Small intestine (tissue), 7 donors: ENCODE results near the gene IP6K3. TPM values are rescaled to one million over a fixed set of nuclear protein-coding genes. Genes with fewer than 3 reads are reported as not detected.

Source experiments
- DNase-seq, 2 donors: peaks; one replicate each; pipeline versions ENCODE4 v3.0.0 to v3.0.0-alpha.2; 2013
- FAIRE-seq: peaks from 2 replicates; lab custom pipeline; 2012; peaks lifted over from hg19 to GRCh38; lab: Jason Lieb, UNC
- H3K27ac ChIP-seq, 3 donors: one replicate each; pipeline ENCODE4 v1.5.1; 2013; ENCODE audit warnings: low read length in 2 of 3, mild to moderate bottlenecking in 2 of 3, control low read depth in 1 of 3, inconsistent platforms in 1 of 3, low read depth in 1 of 3, moderate library complexity in 1 of 3
- H3K27me3 ChIP-seq, 3 donors: one replicate each; pipeline ENCODE4 v1.6.1; 2013; ENCODE audit warnings: low read length in 3 of 3, inconsistent platforms in 1 of 3; ENCODE audit not compliant: control insufficient read depth in 3 of 3, insufficient read depth in 3 of 3
- H3K36me3 ChIP-seq, 3 donors: one replicate each; pipeline ENCODE4 v1.6.1; 2013; ENCODE audit warnings: low read length in 3 of 3, inconsistent platforms in 1 of 3, low read depth in 1 of 3, mild to moderate bottlenecking in 1 of 3, moderate library complexity in 1 of 3; ENCODE audit not compliant: control insufficient read depth in 3 of 3, insufficient read depth in 2 of 3
- H3K4me1 ChIP-seq, 3 donors: one replicate each; pipeline ENCODE4 v1.6.1; 2013; ENCODE audit warnings: low read length in 2 of 3, inconsistent platforms in 1 of 3, low read depth in 1 of 3, mild to moderate bottlenecking in 1 of 3, moderate library complexity in 1 of 3; ENCODE audit not compliant: control insufficient read depth in 3 of 3, insufficient read depth in 2 of 3
- H3K4me3 ChIP-seq, 3 donors: one replicate each; pipeline ENCODE4 v1.5.1; 2013; ENCODE audit warnings: low read length in 3 of 3, control low read depth in 1 of 3, inconsistent platforms in 1 of 3, low read depth in 1 of 3, mild to moderate bottlenecking in 1 of 3, moderate library complexity in 1 of 3
- H3K9me3 ChIP-seq, 2 donors: one replicate each; pipeline ENCODE4 v1.6.1; 2013; ENCODE audit warnings: low read depth in 1 of 2, low read length in 1 of 2; ENCODE audit not compliant: control insufficient read depth in 2 of 2, insufficient read depth in 1 of 2
- WGBS, 3 donors: extraction: QIAGEN DNeasy Blood & Tissue Kit; methylation state at CpG; one replicate each; pipeline ENCODE4 v1.1.7; 2013; 5-methylcytosine and 5-hydroxymethylcytosine counted together
- polyA plus RNA-seq, 4 donors: library from polyadenylated mRNA; stranded (reverse) in 3 of 4; unstranded in 1 of 4; fragments of 200-250 nt in 3 of 4; fragments of 120-200 nt in 1 of 4; gene quantifications; one replicate each; pipeline versions ENCODE4 v1.2.1 to v1.2.3, GENCODE V29; 2013
- donor health status: healthy with polysubstance abuse.
- donor health status: control.
- donor health status: control.
- donor health status: Bipolar disorder and iron deficiency.
- donor health status: healthy.

Gene IP6K3
- polyA plus RNA-seq, 4 donors: 0.35 to 1.0 (median 0.72) TPM

DNA sequence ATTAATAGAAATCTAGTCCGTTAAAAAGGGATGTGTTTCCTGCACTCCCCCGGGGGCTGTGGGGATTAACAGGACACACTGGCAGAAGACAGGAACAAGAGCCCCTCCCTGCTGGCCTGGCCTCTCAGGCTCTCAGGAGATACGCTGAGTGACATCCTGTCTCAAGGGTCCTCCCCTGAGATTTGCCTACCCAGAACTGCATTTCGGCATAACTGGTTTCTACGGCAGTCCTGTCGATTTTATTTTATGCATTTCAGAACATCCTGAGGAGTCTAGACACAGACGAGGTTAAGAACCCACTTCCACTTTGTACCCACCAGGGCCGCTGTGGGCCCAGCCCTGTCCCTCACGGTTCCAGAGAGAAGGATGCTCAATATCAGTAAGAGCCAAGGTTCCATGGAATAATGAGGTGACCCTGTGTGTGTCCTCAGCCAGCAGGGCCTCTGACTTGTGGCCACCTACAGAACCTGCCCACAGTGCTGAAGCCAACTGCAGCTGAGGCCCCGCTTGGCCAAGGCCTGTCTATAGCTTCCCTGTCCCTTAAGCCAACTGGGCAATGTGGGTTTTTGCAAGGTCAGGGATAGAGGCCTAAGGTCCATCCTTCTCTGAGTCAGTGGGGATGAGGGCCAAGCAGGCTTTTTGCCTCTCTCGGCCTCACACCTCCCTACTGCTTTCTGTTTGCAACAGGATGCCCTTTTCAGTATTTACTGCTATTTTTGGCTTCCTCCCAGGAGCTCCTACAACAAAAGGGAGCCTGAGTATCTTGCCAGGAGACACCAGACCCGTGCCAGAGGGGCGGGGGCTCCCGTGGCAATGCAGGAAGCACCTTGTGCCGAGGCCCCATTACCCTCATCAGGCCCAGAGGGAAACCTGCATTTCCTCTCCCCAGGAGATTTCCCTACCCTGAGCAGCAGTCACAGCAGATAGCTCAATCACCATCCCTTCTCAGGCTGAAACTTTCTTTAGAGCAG lies 49.9 kb downstream of the IP6K3 start:
- Histone ChIP-seq H3K9me3 (no peaks in the 10 kb centered on the region), H3K27me3 (no peaks in the 10 kb centered on the region), H3K4me1 (peaks cover 0 to 28% (median 0%) of the 10 kb centered on the region in 3 donors), H3K27ac (peak overlapping the region in 2 of 3 donors; percentile 17 to 67), H3K36me3 (peaks cover 2 to 85% (median 30%) of the 10 kb centered on the region in 3 donors), H3K4me3 (no peak overlapping the region)
- WGBS, 3 donors: 49 to 55% (median 49%) methylated on average over 15 of the region's 15 CpGs
- DNase-seq: peak in 1 of 2 donors; percentile 30
- FAIRE-seq: no peak

DNA sequence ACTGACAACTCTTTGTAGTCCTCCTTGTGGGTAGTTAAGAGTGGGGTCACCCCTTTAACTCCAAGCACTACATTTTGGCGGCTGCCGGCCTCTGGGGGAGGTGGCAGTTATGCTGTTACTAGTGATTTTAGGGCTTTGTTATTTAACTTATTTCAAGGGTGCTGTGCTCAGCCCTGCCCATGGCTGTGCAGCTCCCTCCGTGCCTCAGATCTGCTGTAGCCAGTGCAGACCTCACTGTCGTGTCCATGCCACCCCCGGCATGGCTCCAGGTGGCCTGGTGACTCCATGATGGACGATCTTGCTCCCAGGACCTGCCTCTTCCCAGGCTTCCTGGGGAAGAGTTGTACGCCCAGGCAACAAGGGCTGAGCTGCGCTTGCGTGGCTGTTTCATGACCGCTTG lies 50.6 kb downstream of the IP6K3 start:
- peaks cover 2 to 87% (median 29%) of the 10 kb centered on the region in 3 donors for H3K36me3 ChIP-seq
- 85 to 94% (median 89%) methylated on average over 10 of the region's 10 CpGs for WGBS, 3 donors

DNA sequence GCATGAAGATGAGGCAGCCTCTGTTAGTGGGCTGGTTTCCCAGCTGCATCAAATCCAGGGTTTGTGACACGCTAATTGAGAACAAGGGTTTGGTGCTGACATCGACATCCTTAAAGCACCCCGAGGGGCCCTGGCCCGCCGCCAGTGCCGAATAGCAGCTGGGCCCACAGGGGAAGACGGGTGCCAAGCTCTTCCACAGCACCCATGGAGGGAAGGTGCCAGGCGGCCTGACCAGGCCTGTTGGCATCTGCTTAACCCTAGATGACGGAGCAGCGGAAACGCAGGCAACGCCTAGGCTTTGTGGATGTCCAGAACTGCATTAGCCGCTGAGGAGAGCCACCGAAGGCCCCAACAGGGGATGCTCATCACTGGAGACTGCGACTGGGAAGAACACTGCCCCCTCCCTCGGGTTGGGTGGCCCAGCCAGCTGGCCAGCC lies 51.2 kb downstream of the IP6K3 start:
- no peak overlapping the region for H3K4me3 ChIP-seq
- FAIRE-seq (no peak), DNase-seq (no peak)
- H3K9me3 ChIP-seq: no peaks in the 10 kb centered on the region
- H3K36me3 ChIP-seq: peaks cover 2 to 91% (median 32%) of the 10 kb centered on the region in 3 donors
- H3K4me1 ChIP-seq: peaks cover 0 to 24% (median 0%) of the 10 kb centered on the region in 3 donors
- WGBS, 3 donors: 83 to 92% (median 91%) methylated on average over 16 of the region's 16 CpGs
- peak overlapping the region in 1 of 3 donors; percentile 81 for H3K27ac ChIP-seq
- no peaks in the 10 kb centered on the region for H3K27me3 ChIP-seq

More for the DNA sequence above, 50.6 kb downstream of the IP6K3 start:
- Histone ChIP-seq H3K9me3 (no peaks in the 10 kb centered on the region), H3K27ac (peak overlapping the region in 1 of 3 donors; percentile 67), H3K27me3 (no peaks in the 10 kb centered on the region), H3K4me1 (peaks cover 0 to 28% (median 0%) of the 10 kb centered on the region in 3 donors), H3K4me3 (no peak overlapping the region)
- no peak for FAIRE-seq
- no peak for DNase-seq

DNA sequence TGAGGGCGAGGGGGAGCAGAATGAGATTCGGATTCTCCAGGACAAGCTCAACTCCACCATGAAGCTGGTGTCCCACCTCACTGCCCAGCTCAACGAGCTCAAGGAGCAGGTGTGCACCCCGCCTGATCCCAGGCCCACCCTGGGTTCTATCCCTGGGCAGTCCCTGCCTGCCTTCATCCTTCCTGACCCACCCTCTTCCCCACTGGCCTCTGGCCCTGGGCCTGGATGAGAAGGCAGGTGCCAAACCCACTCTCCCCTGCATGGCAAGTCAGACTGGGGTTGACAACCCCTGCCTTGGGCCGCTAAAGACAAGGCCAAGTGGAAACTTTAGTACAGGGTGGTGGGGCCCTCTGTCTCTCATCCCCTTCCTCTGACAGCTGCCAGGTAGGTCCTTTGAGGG lies 51.7 kb downstream of the IP6K3 start:
- FAIRE-seq: no peak
- peaks cover 2 to 93% (median 37%) of the 10 kb centered on the region in 3 donors for H3K36me3 ChIP-seq
- H3K27ac ChIP-seq: peak overlapping the region in 1 of 3 donors; percentile 81

DNA sequence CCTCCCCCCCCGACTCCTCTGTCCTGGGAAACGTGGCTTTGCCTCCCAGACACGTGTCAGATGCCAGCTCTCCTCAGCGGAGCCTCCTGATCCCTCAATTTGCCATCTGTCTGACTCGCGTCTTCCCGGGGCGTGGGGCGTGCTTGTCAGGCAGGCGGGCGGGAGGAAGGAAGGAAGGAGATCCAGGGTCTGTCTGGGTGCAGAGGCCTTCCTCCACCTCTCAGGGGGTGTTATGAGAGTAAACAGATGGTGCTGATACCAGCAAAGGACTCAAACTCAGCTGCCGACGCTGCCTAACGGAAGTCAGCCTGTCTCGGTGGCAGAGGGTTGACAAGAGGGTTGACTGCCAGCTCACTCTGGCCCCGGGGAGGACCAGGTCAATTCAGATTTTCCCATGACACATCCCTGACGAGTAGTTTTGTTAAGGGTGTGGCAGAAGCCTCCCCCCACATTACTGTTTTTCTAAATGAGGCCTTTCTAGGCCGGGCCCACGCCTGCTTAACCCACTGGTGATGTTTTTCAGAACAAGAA lies 52.2 kb downstream of the IP6K3 start:
- FAIRE-seq (no peak), DNase-seq (peak in 1 of 2 donors; percentile 35)
- Histone ChIP-seq H3K36me3 (peaks cover 2 to 98% (median 38%) of the 10 kb centered on the region in 3 donors), H3K4me1 (peaks cover 0 to 21% (median 0%) of the 10 kb centered on the region in 3 donors), H3K4me3 (no peak overlapping the region), H3K27ac (peak overlapping the region in 1 of 3 donors; percentile 81), H3K9me3 (no peaks in the 10 kb centered on the region), H3K27me3 (no peaks in the 10 kb centered on the region)
- WGBS, 3 donors: 50 to 70% (median 57%) methylated on average over 18 to 19 of the region's 19 CpGs

More for the DNA sequence above, 51.7 kb downstream of the IP6K3 start:
- H3K4me1 ChIP-seq: peaks cover 0 to 21% (median 0%) of the 10 kb centered on the region in 3 donors
- H3K27me3 ChIP-seq: no peaks in the 10 kb centered on the region
- H3K4me3 ChIP-seq: no peak overlapping the region
- no peaks in the 10 kb centered on the region for H3K9me3 ChIP-seq
- 76 to 82% (median 80%) methylated on average over 5 of the region's 5 CpGs for whole genome bisulfite sequencing, 3 donors
- DNase-seq: no peak

DNA sequence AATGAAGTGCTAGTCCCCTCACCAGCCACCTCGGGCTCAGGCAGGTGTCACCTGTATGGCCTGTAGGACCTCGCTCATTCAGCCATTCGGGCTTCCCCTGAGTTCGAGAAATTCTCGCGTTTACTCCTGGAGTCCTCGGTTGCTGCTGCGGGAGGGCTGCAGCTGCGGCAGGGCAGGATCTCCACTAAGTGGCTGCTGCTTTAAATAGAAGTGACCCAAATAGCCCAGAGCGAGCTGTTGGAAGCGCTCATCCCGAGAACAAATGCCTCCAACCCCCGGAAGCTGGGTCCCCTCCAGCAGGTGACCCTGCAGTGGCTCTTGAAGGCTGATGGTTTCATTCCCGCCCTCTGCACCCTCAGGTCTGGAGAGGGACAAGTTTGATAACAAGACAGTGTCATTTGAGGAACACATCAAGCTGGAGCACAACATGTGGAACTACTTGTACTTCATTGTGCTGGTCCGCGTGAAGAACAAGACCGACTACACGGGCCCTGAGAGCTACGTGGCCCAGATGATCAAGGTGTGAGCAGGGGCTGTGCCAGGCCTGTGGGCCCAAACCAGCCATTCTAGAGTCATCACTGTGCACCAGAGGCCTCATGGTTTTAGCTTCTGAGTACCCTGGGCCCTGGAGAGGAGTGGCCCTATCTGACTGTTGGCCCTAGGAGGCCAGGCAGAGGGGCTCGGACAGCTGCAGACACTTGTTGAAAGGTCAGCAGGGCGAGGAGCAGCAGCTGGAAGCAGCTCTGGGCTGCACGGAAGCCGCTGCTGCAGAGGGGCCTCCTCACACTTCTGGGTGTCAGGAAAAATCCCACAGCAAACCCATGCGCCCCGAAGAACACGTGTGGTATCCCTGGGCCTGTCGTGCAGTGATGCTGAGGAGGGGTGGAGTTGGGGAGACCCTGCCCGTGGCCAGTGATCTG lies 53.3 kb downstream of the IP6K3 start:
- DNase-seq (no peak), FAIRE-seq (no peak)
- Histone ChIP-seq H3K4me1 (peaks cover 0 to 21% (median 0%) of the 10 kb centered on the region in 3 donors), H3K27ac (peak overlapping the region in 2 of 3 donors; percentile 9 to 65), H3K9me3 (no peaks in the 10 kb centered on the region), H3K4me3 (no peak overlapping the region), H3K36me3 (peaks cover 11 to 100% (median 39%) of the 10 kb centered on the region in 3 donors), H3K27me3 (no peaks in the 10 kb centered on the region)
- 67 to 86% (median 79%) methylated on average over 28 of the region's 28 CpGs for WGBS, 3 donors

DNA sequence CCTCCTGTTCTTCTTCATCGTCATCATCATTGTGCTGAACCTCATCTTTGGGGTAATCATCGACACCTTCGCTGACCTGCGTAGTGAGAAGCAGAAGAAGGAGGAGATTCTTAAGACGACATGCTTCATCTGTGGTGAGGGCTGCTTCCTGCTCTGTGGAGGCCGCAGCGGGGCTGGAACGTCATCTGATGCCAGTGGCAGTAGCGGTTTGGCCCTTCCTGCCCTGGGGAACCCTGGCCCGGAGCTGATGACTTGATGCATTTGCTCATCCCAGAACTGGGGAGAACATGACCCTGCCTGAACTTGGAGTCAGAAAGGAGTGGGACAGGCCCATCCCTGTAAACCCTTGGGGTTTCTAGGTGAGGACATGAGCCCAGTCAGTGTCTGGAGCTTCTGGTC lies 53.9 kb downstream of the IP6K3 start:
- Histone ChIP-seq H3K27ac (peak overlapping the region in 2 of 3 donors; percentile 66 to 76), H3K27me3 (no peaks in the 10 kb centered on the region), H3K9me3 (no peaks in the 10 kb centered on the region), H3K4me1 (peaks cover 0 to 21% (median 0%) of the 10 kb centered on the region in 3 donors), H3K4me3 (no peak overlapping the region), H3K36me3 (peaks cover 11 to 100% (median 44%) of the 10 kb centered on the region in 3 donors)
- WGBS, 3 donors: 57 to 78% (median 67%) methylated on average over 10 of the region's 10 CpGs
- FAIRE-seq (no peak), DNase-seq (peak in 1 of 2 donors; percentile 46)
